HEK293T (cell line): Measurements from ENCODE around the gene ADGRL3.

Source experiments
- ARNT ChIP-seq: fragments of 450-650 bp; IDR thresholded peaks from 2 replicates; pipeline ENCODE4 v1.6.1; 2017; ENCODE audit warnings: mild to moderate bottlenecking
- BHLHE40 ChIP-seq: fragments of 450-650 bp; IDR thresholded peaks from 2 replicates; pipeline ENCODE4 v1.6.1; 2016; ENCODE audit warnings: mild to moderate bottlenecking, moderate library complexity, borderline replicate concordance
- ELF4 ChIP-seq: fragments of 450-650 bp; IDR thresholded peaks from 2 replicates; pipeline ENCODE4 v1.6.1; 2017; ENCODE audit warnings: antibody characterized with exemption
- FOXK2 ChIP-seq: fragments of 450-650 bp; IDR thresholded peaks from 2 replicates; pipeline ENCODE4 v1.6.1; 2016; ENCODE audit warnings: mild to moderate bottlenecking
- FOXM1 ChIP-seq: fragments of 450-650 bp; IDR thresholded peaks from 2 replicates; pipeline ENCODE4 v1.6.1; 2017; ENCODE audit warnings: mild to moderate bottlenecking, borderline replicate concordance
- HDGF ChIP-seq: fragments of 450-650 bp; IDR thresholded peaks from 2 replicates; pipeline ENCODE4 v1.6.1; 2017; ENCODE audit warnings: antibody characterized with exemption, borderline replicate concordance
- NFRKB ChIP-seq: fragments of 450-650 bp; IDR thresholded peaks from 2 replicates; pipeline ENCODE4 v1.6.1; 2016; ENCODE audit warnings: mild to moderate bottlenecking, moderate library complexity
- SP1 ChIP-seq: fragments of 450-650 bp; IDR thresholded peaks from 2 replicates; pipeline ENCODE4 v1.6.1; 2017
- SUZ12 ChIP-seq: fragments of 450-650 bp; IDR thresholded peaks from 2 replicates; pipeline ENCODE4 v1.6.1; 2016; ENCODE audit warnings: mild to moderate bottlenecking
- TARDBP ChIP-seq: fragments of 450-650 bp; IDR thresholded peaks from 2 replicates; pipeline ENCODE4 v1.6.1; 2016

GRCh38 chr4:61918507-61918906 is 718.4 kb downstream of the ADGRL3 start:
- no peak for TF ChIP-seq ELF4
- TF ChIP-seq FOXK2, result no peak
- no peak for TF ChIP-seq SP1
- TF ChIP-seq SUZ12, result no peak
- TF ChIP-seq FOXM1, result no peak
- TF ChIP-seq HDGF, result no peak
- no peak for TF ChIP-seq TARDBP
- no peak for TF ChIP-seq BHLHE40
- no peak for TF ChIP-seq ARNT
- TF ChIP-seq NFRKB, result no peak
